Measurements from ENCODE around the gene ATRAID.

Gene ATRAID

GRCh38 chr2:27249891-27250651, 38.2 kb downstream of the ATRAID start:
- in situ Hi-C loops (cut with MboI; ENCODE audit: low sequenced_read_pairs), result no loop called here

GRCh38 chr2:27250652-27251379, 39.0 kb downstream of the ATRAID start:
- in situ Hi-C loops (cut with MboI; ENCODE audit: low sequenced_read_pairs), result no loop called here

GRCh38 chr2:27251766-27252165, 39.9 kb downstream of the ATRAID start:
- in situ Hi-C loops (cut with MboI; ENCODE audit: low sequenced_read_pairs), result no loop called here

- in situ Hi-C loops (cut with MboI; ENCODE audit: low sequenced_read_pairs), result no loop called here
Measured at GRCh38 chr2:27255187-27255586, 43.3 kb downstream of the ATRAID start.

- in situ Hi-C loops (cut with MboI; ENCODE audit: low sequenced_read_pairs), result no loop called here
Measured at GRCh38 chr2:27255660-27256059, 43.8 kb downstream of the ATRAID start.

GRCh38 chr2:27256855-27257454, 45.1 kb downstream of the ATRAID start:
- in situ Hi-C loops (cut with MboI; ENCODE audit: low sequenced_read_pairs), result no loop called here

- in situ Hi-C loops (cut with MboI; ENCODE audit: low sequenced_read_pairs), result no loop called here
Measured at GRCh38 chr2:27258051-27258450, 46.2 kb downstream of the ATRAID start.

GRCh38 chr2:27261241-27261925, 49.5 kb downstream of the ATRAID start:
- in situ Hi-C loops (cut with MboI; ENCODE audit: low sequenced_read_pairs), result no loop called here

- in situ Hi-C loops (cut with MboI; ENCODE audit: low sequenced_read_pairs), result no loop called here
Measured at GRCh38 chr2:27261926-27262298, 50.1 kb downstream of the ATRAID start.

GRCh38 chr2:27262379-27263286, 50.8 kb downstream of the ATRAID start, which contains the start of gene SLC30A3:
SLC30A3 (minus strand) TSS chr2:27263047; CDS start chr2:27262906, 141 bp downstream.
- in situ Hi-C loops (cut with MboI; ENCODE audit: low sequenced_read_pairs), result no loop called here

- in situ Hi-C loops (cut with MboI; ENCODE audit: low sequenced_read_pairs), result no loop called here
Measured at GRCh38 chr2:27263287-27264252, 51.7 kb downstream of the ATRAID start.

GRCh38 chr2:27264253-27264752, 52.5 kb downstream of the ATRAID start:
- in situ Hi-C loops (cut with MboI; ENCODE audit: low sequenced_read_pairs), result no loop called here

- in situ Hi-C loops (cut with MboI; ENCODE audit: low sequenced_read_pairs), result no loop called here
Measured at GRCh38 chr2:27264753-27265535, 53.1 kb downstream of the ATRAID start.

GRCh38 chr2:27265536-27265870, 53.7 kb downstream of the ATRAID start:
- in situ Hi-C loops (cut with MboI; ENCODE audit: low sequenced_read_pairs), result no loop called here
